SK-N-SH (cell line): ENCODE results near the gene ABCA6.

Experiments used
- CHD2 ChIP-seq: fragments of 150-350 bp; IDR thresholded peaks from 2 replicates; pipeline ENCODE4 v1.6.1; 2018; ENCODE audit warnings: low read length; ENCODE audit not compliant: partially characterized antibody
- EP300 ChIP-seq, 2 experiments: IDR thresholded peaks; 2 replicates each; pipeline versions ENCODE4 v1.4.0 to v1.6.1; 2012; ENCODE audit warnings: borderline replicate concordance in 1 of 2, low read depth in 1 of 2, low read length in 1 of 2
- NRF1 ChIP-seq: IDR thresholded peaks from 2 replicates; pipeline ENCODE4 v1.6.1; 2012; ENCODE audit warnings: low read depth, mild to moderate bottlenecking, low read length
- POLR2AphosphoS5 ChIP-seq: IDR thresholded peaks from 2 replicates; pipeline ENCODE4 v1.6.1; 2012; ENCODE audit warnings: low read depth, low read length
- RAD21 ChIP-seq: IDR thresholded peaks from 2 replicates; pipeline ENCODE4 v1.6.1; 2012; ENCODE audit warnings: mild to moderate bottlenecking, low read length
- RCOR1 ChIP-seq: fragments of 150-350 bp; IDR thresholded peaks from 2 replicates; pipeline ENCODE4 v1.6.1; 2017; ENCODE audit warnings: antibody characterized with exemption, low read length
- RXRA ChIP-seq: IDR thresholded peaks from 2 replicates; pipeline ENCODE4 v1.4.0; 2012; ENCODE audit warnings: low read depth, mild to moderate bottlenecking, borderline replicate concordance
- SIN3A ChIP-seq: IDR thresholded peaks from 2 replicates; pipeline ENCODE4 v1.6.1; 2012; ENCODE audit warnings: low read depth, mild to moderate bottlenecking, low read length, moderate library complexity, borderline replicate concordance
- SMC3 ChIP-seq: IDR thresholded peaks from 2 replicates; pipeline ENCODE4 v1.6.1; 2012; ENCODE audit warnings: low read depth, low read length, improper control_type of control experiment
- TAF1 ChIP-seq: IDR thresholded peaks from 2 replicates; pipeline ENCODE4 v1.6.1; 2012; ENCODE audit warnings: low read depth, mild to moderate bottlenecking, low read length, moderate library complexity, borderline replicate concordance
- TCF12 ChIP-seq: IDR thresholded peaks from 2 replicates; pipeline ENCODE4 v1.4.0; 2012
- TF ChIP-seq, protein P1 (sequence below): fragments of 200-600 bp; sonication (generic); IDR thresholded peaks from 2 replicates; pipeline ENCODE4 v1.6.1; 2017; ENCODE audit warnings: antibody characterized with exemption, mild to moderate bottlenecking, moderate library complexity
- TF ChIP-seq, protein P2 (sequence below): IDR thresholded peaks from 2 replicates; pipeline ENCODE4 v1.6.1; 2012; ENCODE audit warnings: mild to moderate bottlenecking, low read depth, low read length, moderate library complexity
- TF ChIP-seq, protein P3 (sequence below): fragments of 150-350 bp; IDR thresholded peaks from 2 replicates; pipeline ENCODE4 v1.6.1; 2016; ENCODE audit warnings: mild to moderate bottlenecking, low read depth, low read length

DNA sequence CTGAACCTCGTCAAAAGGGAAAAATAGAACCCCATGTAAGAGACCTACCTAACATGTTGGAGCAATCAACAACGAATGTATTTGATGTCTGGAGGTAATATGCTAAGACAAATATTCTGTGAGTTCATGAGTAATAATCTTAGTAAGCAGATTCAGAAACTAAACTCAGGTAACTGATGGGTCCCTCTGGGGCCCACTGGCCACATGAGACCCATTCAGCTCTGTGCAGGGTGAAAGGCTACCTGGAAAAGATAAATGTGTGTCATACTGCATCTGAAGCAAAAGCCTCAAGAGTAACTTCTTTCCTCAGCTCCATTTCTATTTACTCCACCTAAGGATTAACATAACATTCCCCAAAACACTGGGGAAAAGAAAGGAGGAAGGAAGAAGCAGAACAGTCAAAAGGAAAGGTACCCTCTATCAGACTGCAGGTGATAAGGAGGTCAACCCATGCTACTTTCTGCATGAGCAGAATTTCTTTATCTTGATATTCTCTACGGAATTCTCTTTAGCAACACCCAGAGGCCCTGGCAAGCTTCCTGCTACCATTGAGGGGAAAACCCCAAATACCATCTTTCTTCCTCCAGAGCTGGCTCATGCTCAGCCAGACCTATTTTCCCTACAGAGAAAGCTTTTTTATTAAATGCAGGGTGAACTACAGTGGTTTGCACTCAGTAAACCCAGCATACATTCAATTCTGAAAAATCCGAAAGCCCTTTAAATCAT, 37.7 kb upstream of the ABCA6 start:
- TF ChIP-seq POLR2AphosphoS5, result no peak
- TF ChIP-seq SMC3, result no peak
- TF ChIP-seq, protein P1, sequence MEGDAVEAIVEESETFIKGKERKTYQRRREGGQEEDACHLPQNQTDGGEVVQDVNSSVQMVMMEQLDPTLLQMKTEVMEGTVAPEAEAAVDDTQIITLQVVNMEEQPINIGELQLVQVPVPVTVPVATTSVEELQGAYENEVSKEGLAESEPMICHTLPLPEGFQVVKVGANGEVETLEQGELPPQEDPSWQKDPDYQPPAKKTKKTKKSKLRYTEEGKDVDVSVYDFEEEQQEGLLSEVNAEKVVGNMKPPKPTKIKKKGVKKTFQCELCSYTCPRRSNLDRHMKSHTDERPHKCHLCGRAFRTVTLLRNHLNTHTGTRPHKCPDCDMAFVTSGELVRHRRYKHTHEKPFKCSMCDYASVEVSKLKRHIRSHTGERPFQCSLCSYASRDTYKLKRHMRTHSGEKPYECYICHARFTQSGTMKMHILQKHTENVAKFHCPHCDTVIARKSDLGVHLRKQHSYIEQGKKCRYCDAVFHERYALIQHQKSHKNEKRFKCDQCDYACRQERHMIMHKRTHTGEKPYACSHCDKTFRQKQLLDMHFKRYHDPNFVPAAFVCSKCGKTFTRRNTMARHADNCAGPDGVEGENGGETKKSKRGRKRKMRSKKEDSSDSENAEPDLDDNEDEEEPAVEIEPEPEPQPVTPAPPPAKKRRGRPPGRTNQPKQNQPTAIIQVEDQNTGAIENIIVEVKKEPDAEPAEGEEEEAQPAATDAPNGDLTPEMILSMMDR, result no peak
- TF ChIP-seq EP300 (IDR thresholded peaks at IDR 0.05; ENCODE audit: borderline replicate concordance in 1 of 2, low read depth in 1 of 2, low read length in 1 of 2), result no peak
- no peak for TF ChIP-seq SIN3A
- TF ChIP-seq RXRA, result no peak
- TF ChIP-seq, protein P2, sequence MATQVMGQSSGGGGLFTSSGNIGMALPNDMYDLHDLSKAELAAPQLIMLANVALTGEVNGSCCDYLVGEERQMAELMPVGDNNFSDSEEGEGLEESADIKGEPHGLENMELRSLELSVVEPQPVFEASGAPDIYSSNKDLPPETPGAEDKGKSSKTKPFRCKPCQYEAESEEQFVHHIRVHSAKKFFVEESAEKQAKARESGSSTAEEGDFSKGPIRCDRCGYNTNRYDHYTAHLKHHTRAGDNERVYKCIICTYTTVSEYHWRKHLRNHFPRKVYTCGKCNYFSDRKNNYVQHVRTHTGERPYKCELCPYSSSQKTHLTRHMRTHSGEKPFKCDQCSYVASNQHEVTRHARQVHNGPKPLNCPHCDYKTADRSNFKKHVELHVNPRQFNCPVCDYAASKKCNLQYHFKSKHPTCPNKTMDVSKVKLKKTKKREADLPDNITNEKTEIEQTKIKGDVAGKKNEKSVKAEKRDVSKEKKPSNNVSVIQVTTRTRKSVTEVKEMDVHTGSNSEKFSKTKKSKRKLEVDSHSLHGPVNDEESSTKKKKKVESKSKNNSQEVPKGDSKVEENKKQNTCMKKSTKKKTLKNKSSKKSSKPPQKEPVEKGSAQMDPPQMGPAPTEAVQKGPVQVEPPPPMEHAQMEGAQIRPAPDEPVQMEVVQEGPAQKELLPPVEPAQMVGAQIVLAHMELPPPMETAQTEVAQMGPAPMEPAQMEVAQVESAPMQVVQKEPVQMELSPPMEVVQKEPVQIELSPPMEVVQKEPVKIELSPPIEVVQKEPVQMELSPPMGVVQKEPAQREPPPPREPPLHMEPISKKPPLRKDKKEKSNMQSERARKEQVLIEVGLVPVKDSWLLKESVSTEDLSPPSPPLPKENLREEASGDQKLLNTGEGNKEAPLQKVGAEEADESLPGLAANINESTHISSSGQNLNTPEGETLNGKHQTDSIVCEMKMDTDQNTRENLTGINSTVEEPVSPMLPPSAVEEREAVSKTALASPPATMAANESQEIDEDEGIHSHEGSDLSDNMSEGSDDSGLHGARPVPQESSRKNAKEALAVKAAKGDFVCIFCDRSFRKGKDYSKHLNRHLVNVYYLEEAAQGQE, result no peak
- TF ChIP-seq TCF12, result no peak
- TF ChIP-seq, protein P3, sequence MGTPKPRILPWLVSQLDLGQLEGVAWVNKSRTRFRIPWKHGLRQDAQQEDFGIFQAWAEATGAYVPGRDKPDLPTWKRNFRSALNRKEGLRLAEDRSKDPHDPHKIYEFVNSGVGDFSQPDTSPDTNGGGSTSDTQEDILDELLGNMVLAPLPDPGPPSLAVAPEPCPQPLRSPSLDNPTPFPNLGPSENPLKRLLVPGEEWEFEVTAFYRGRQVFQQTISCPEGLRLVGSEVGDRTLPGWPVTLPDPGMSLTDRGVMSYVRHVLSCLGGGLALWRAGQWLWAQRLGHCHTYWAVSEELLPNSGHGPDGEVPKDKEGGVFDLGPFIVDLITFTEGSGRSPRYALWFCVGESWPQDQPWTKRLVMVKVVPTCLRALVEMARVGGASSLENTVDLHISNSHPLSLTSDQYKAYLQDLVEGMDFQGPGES, result no peak
- no peak for TF ChIP-seq TAF1
- no peak for TF ChIP-seq RAD21
- no peak for TF ChIP-seq CHD2
- TF ChIP-seq RCOR1, result no peak
- no peak for TF ChIP-seq NRF1
